Measurements from ENCODE around the gene ALS2. TPM values are rescaled to one million over a fixed set of nuclear protein-coding genes. Genes with fewer than 3 reads are reported as not detected.

The ALS2 gene
- total RNA-seq, 2 experiments from 2014 or later, result 8.3 to 11.3 TPM

- BruUV-seq (replicated peaks), result no TSS peak
- CTCF ChIA-PET (ENCODE audit: unreplicated experiment), result no interaction called here
- intact Hi-C loops (cut with micrococcal nuclease; ENCODE audit: unreplicated experiment), result no loop called here
Observed at GRCh38 chr2:201761101-201761500, 19.6 kb downstream of the ALS2 start.

DNA sequence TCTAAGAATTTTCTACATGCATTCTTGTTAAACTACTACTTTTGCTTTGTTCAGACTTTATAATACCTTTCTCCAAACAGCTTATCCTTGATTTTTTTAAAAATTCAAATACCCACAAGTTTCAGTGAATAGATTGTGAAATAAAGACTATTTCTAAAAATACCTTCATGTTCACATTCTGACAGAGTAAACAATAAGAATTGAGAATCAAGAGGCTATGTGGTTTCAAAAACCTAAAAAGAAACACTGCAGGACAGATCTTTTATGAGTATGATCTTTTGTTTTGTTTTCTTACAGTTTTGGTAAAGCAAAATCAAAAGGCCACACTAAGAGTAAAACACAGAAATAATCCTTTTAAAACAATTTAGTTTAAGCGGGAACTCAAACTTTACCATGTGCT is 21.2 kb downstream of the ALS2 start:
- Histone ChIP-seq H3K27ac (ENCODE audit: low read depth, low read length, poor library complexity, severe bottlenecking) (no peak overlapping the region), H3K9me2 (ENCODE audit: insufficient read depth, low read length) (no peaks in the 10 kb centered on the region), H3K4me1 (ENCODE audit: insufficient read depth, low read length, poor library complexity, severe bottlenecking) (no peaks in the 10 kb centered on the region), H3K79me2 (ENCODE audit: insufficient read depth, low read depth, low read length) (no peaks in the 10 kb centered on the region), H3K9me3 (ENCODE audit: low read length) (no peaks in the 10 kb centered on the region), H3K36me3 (ENCODE audit: insufficient read depth, low read length) (no peaks in the 10 kb centered on the region), H2AFZ (ENCODE audit: low read length) (no peak overlapping the region), H3K4me2 (ENCODE audit: low read length) (no peak overlapping the region), H4K20me1 (ENCODE audit: insufficient read depth, low read length) (no peaks in the 10 kb centered on the region), H3K4me3 (ENCODE audit: low read depth, low read length, poor library complexity, severe bottlenecking) (no peak overlapping the region)
- TF ChIP-seq, protein P1, sequence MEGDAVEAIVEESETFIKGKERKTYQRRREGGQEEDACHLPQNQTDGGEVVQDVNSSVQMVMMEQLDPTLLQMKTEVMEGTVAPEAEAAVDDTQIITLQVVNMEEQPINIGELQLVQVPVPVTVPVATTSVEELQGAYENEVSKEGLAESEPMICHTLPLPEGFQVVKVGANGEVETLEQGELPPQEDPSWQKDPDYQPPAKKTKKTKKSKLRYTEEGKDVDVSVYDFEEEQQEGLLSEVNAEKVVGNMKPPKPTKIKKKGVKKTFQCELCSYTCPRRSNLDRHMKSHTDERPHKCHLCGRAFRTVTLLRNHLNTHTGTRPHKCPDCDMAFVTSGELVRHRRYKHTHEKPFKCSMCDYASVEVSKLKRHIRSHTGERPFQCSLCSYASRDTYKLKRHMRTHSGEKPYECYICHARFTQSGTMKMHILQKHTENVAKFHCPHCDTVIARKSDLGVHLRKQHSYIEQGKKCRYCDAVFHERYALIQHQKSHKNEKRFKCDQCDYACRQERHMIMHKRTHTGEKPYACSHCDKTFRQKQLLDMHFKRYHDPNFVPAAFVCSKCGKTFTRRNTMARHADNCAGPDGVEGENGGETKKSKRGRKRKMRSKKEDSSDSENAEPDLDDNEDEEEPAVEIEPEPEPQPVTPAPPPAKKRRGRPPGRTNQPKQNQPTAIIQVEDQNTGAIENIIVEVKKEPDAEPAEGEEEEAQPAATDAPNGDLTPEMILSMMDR (conservative IDR thresholded peaks at IDR 0.05; ENCODE audit: low read length), result no peak
- no peak for TF ChIP-seq EZH2phosphoT487 (IDR thresholded peaks at IDR 0.05; ENCODE audit: borderline replicate concordance, low read depth, low read length)
- CTCF ChIA-PET (ENCODE audit: unreplicated experiment), result no interaction called here
- DNase-seq (ENCODE audit: low spot score), result no peak
- BruUV-seq (replicated peaks), result no TSS peak
- POLR2A ChIA-PET, result interaction anchor here (1.0 kb wide), 1 partner anchor 919 kb away, joined by 3 read pairs; no protein-coding TSS in a partner anchor
- intact Hi-C loops (cut with micrococcal nuclease; ENCODE audit: unreplicated experiment), result no loop called here

More at GRCh38 chr2:201761101-201761500, 19.6 kb downstream of the ALS2 start:
- no peak for DNase-seq (ENCODE audit: low spot score)
- H3K36me3 ChIP-seq (ENCODE audit: insufficient read depth, low read length), result no peaks in the 10 kb centered on the region
- H2AFZ ChIP-seq (ENCODE audit: low read length), result no peak overlapping the region
- no peak overlapping the region for H3K4me2 ChIP-seq (ENCODE audit: low read length)
- no peak for TF ChIP-seq EZH2phosphoT487 (IDR thresholded peaks at IDR 0.05; ENCODE audit: borderline replicate concordance, low read depth, low read length)
- TF ChIP-seq, protein P1 (conservative IDR thresholded peaks at IDR 0.05; ENCODE audit: low read length), result no peak
- H3K9me3 ChIP-seq (ENCODE audit: low read length), result no peaks in the 10 kb centered on the region
- no peak overlapping the region for H3K4me3 ChIP-seq (ENCODE audit: low read depth, low read length, poor library complexity, severe bottlenecking)
- POLR2A ChIA-PET, result no interaction called here
- H4K20me1 ChIP-seq (ENCODE audit: insufficient read depth, low read length), result no peaks in the 10 kb centered on the region
- H3K79me2 ChIP-seq (ENCODE audit: insufficient read depth, low read depth, low read length), result no peaks in the 10 kb centered on the region
- no peaks in the 10 kb centered on the region for H3K9me2 ChIP-seq (ENCODE audit: insufficient read depth, low read length)
- H3K27ac ChIP-seq (ENCODE audit: low read depth, low read length, poor library complexity, severe bottlenecking), result no peak overlapping the region
- H3K4me1 ChIP-seq (ENCODE audit: insufficient read depth, low read length, poor library complexity, severe bottlenecking), result no peaks in the 10 kb centered on the region

GRCh38 chr2:201758873-201759272 is 21.9 kb downstream of the ALS2 start:
- H3K9me2 ChIP-seq (ENCODE audit: insufficient read depth, low read length), result no peaks in the 10 kb centered on the region
- intact Hi-C loops (cut with micrococcal nuclease; ENCODE audit: unreplicated experiment), result no loop called here
- no peaks in the 10 kb centered on the region for H3K36me3 ChIP-seq (ENCODE audit: insufficient read depth, low read length)
- no peaks in the 10 kb centered on the region for H3K4me1 ChIP-seq (ENCODE audit: insufficient read depth, low read length, poor library complexity, severe bottlenecking)
- no peak for DNase-seq (ENCODE audit: low spot score)
- no peak overlapping the region for H3K4me2 ChIP-seq (ENCODE audit: low read length)
- no peak overlapping the region for H3K27ac ChIP-seq (ENCODE audit: low read depth, low read length, poor library complexity, severe bottlenecking)
- H3K4me3 ChIP-seq (ENCODE audit: low read depth, low read length, poor library complexity, severe bottlenecking), result no peak overlapping the region
- POLR2A ChIA-PET, result interaction anchor here (0.6 to 1.2 kb wide), 3 partner anchors 9 to 204 kb away, joined by 3 to 7 read pairs (median 5); partner anchors contain the start of gene TMEM237
- no peaks in the 10 kb centered on the region for H4K20me1 ChIP-seq (ENCODE audit: insufficient read depth, low read length)
- CTCF ChIA-PET (ENCODE audit: unreplicated experiment), result no interaction called here
- no peak for TF ChIP-seq EZH2phosphoT487 (IDR thresholded peaks at IDR 0.05; ENCODE audit: borderline replicate concordance, low read depth, low read length)
- TF ChIP-seq, protein P1 (conservative IDR thresholded peaks at IDR 0.05; ENCODE audit: low read length), result no peak
- H3K79me2 ChIP-seq (ENCODE audit: insufficient read depth, low read depth, low read length), result no peaks in the 10 kb centered on the region
- H3K9me3 ChIP-seq (ENCODE audit: low read length), result no peaks in the 10 kb centered on the region
- no peak overlapping the region for H2AFZ ChIP-seq (ENCODE audit: low read length)
- no TSS peak for BruUV-seq (replicated peaks)
